ENCODE measurements around the gene CD34. TPM values are rescaled to one million over a fixed set of nuclear protein-coding genes. Genes with fewer than 3 reads are reported as not detected.
"Not testable (repeated sequence)": the region's sequence is repeated elsewhere in the genome, so short reads cannot be mapped to it uniquely, and the experiment has no call there.

Gene CD34
- total RNA-seq, 1 donor: 0.36 TPM

DNA sequence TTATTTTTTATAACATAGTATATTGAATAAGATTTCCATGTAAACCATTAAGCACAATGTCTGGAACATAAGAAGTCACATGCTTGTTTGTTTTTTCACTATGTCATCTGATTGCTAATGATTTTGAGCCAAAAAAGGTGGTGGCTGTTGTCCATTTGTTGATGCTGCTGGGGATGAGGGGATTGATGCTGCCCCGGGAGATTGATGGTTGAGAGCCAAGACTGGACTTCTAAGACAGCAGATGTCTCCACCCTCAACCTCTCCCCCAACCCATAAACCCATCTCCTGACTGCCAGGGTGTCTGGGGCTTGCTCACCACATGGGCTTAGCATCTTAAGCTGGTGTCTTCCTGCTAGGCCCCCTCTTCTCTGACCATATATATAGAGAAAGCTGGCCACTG, 35.8 kb upstream of the CD34 start:
- H3K27ac ChIP-seq (ENCODE audit: low read depth, low read length): no peak overlapping the region
- no peaks in the 10 kb centered on the region for H3K4me1 ChIP-seq (ENCODE audit: insufficient read depth, low read length)
- H3K4me2 ChIP-seq (ENCODE audit: insufficient read depth, low read length): no peak overlapping the region
- H2AFZ ChIP-seq (ENCODE audit: low read length): no peak overlapping the region
- TF ChIP-seq, protein P1, sequence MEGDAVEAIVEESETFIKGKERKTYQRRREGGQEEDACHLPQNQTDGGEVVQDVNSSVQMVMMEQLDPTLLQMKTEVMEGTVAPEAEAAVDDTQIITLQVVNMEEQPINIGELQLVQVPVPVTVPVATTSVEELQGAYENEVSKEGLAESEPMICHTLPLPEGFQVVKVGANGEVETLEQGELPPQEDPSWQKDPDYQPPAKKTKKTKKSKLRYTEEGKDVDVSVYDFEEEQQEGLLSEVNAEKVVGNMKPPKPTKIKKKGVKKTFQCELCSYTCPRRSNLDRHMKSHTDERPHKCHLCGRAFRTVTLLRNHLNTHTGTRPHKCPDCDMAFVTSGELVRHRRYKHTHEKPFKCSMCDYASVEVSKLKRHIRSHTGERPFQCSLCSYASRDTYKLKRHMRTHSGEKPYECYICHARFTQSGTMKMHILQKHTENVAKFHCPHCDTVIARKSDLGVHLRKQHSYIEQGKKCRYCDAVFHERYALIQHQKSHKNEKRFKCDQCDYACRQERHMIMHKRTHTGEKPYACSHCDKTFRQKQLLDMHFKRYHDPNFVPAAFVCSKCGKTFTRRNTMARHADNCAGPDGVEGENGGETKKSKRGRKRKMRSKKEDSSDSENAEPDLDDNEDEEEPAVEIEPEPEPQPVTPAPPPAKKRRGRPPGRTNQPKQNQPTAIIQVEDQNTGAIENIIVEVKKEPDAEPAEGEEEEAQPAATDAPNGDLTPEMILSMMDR (IDR thresholded peaks at IDR 0.05; ENCODE audit: extremely low read depth, low read depth, low read length): no peak
- DNase-seq (ENCODE audit: insufficient read length, low spot score, missing footprints): no peak
- H3K9me3 ChIP-seq (ENCODE audit: low read depth, low read length): no peaks in the 10 kb centered on the region
- H3K36me3 ChIP-seq (ENCODE audit: insufficient read depth, low read length): no peaks in the 10 kb centered on the region
- H3K27me3 ChIP-seq (ENCODE audit: insufficient read depth, low read length): peaks cover 9% of the 10 kb centered on the region
- no peaks in the 10 kb centered on the region for H4K20me1 ChIP-seq (ENCODE audit: insufficient read depth, low read length)
- no peak overlapping the region for H3K4me3 ChIP-seq (ENCODE audit: insufficient read depth, low read length)
- no peaks in the 10 kb centered on the region for H3K79me2 ChIP-seq (ENCODE audit: insufficient read depth, low read length)

DNA sequence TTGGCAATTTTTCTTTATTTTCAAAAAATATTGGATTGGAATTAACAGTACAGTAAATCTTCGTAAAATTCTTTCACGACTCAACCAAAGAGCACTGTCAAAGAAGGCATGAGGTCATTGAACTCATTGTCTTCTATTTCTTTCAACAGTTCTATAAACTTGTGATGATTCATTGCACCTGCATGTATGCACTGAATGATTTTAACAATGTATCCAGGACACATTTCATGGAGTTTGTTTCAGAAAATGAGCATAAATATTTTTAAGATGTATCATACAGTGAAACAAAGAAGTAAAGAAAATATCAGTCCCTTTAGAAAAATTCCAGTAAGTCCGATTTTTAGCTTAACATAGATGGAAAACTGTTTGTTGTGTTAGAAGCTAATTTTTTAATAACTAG, 33.6 kb upstream of the CD34 start:
- TF ChIP-seq, protein P1 (IDR thresholded peaks at IDR 0.05; ENCODE audit: extremely low read depth, low read depth, low read length): no peak
- Histone ChIP-seq H3K4me1 (ENCODE audit: insufficient read depth, low read length) (no peaks in the 10 kb centered on the region), H3K4me3 (ENCODE audit: insufficient read depth, low read length) (no peak overlapping the region), H2AFZ (ENCODE audit: low read length) (no peak overlapping the region), H3K4me2 (ENCODE audit: insufficient read depth, low read length) (no peak overlapping the region), H4K20me1 (ENCODE audit: insufficient read depth, low read length) (no peaks in the 10 kb centered on the region), H3K27ac (ENCODE audit: low read depth, low read length) (no peak overlapping the region), H3K9me3 (ENCODE audit: low read depth, low read length) (no peaks in the 10 kb centered on the region), H3K27me3 (ENCODE audit: insufficient read depth, low read length) (peaks cover 3% of the 10 kb centered on the region), H3K79me2 (ENCODE audit: insufficient read depth, low read length) (no peaks in the 10 kb centered on the region), H3K36me3 (ENCODE audit: insufficient read depth, low read length) (no peaks in the 10 kb centered on the region)
- no peak for DNase-seq (ENCODE audit: insufficient read length, low spot score, missing footprints)

DNA sequence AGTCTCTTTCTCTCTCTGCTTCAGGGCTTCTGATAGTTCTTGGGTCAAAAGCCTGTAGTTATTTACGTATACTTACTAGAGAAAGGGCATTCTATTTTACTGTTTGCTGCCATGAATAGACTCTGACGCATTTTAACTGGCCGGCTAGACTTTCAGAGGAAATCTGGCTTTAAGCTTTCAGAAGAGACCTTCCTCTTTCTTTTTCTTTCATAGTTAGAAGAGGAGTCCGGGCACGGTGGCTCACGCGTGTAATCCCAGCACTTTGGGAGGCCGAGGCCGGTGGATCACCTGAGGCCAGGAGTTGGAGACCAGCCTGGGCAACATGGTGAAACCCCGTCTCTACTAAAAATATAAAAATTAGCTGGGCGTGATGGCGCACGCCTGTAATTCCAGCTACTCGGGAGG, 31.4 kb upstream of the CD34 start:
- not testable (repeated sequence) for DNase-seq (ENCODE audit: insufficient read length, low spot score, missing footprints); H3K9me3 ChIP-seq (ENCODE audit: low read depth, low read length); H3K4me2 ChIP-seq (ENCODE audit: insufficient read depth, low read length); H2AFZ ChIP-seq (ENCODE audit: low read length); H3K27me3 ChIP-seq (ENCODE audit: insufficient read depth, low read length); H3K4me3 ChIP-seq (ENCODE audit: insufficient read depth, low read length); H3K27ac ChIP-seq (ENCODE audit: low read depth, low read length); H3K79me2 ChIP-seq (ENCODE audit: insufficient read depth, low read length); H3K4me1 ChIP-seq (ENCODE audit: insufficient read depth, low read length); H3K36me3 ChIP-seq (ENCODE audit: insufficient read depth, low read length); H4K20me1 ChIP-seq (ENCODE audit: insufficient read depth, low read length)

DNA sequence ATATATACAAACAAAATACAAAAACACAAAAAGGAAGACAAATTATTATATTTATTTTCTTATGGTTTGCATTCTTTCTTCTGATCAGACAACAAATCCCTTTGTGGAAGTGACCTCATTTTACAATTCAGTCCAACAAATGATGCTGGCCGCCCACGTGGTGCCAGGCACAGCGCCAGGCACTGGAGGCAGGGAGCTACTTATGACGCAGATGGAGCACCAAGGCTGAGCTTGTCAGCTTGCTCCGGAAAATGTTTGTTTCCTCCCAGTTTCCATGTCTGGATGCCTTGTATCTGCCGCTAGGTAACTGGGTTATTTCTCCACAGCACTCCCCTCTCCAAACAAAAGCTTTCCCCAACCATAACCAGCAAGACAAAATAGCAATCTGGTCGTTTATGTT, 30.7 kb upstream of the CD34 start:
- H3K4me1 ChIP-seq (ENCODE audit: insufficient read depth, low read length): no peaks in the 10 kb centered on the region
- TF ChIP-seq, protein P1 (IDR thresholded peaks at IDR 0.05; ENCODE audit: extremely low read depth, low read depth, low read length): no peak
- no peaks in the 10 kb centered on the region for H3K79me2 ChIP-seq (ENCODE audit: insufficient read depth, low read length)
- no peak overlapping the region for H3K4me3 ChIP-seq (ENCODE audit: insufficient read depth, low read length)
- no peak overlapping the region for H3K4me2 ChIP-seq (ENCODE audit: insufficient read depth, low read length)
- peak overlapping the region; percentile 12 for H2AFZ ChIP-seq (ENCODE audit: low read length)
- H3K36me3 ChIP-seq (ENCODE audit: insufficient read depth, low read length): no peaks in the 10 kb centered on the region
- DNase-seq (ENCODE audit: insufficient read length, low spot score, missing footprints): no peak
- no peaks in the 10 kb centered on the region for H3K9me3 ChIP-seq (ENCODE audit: low read depth, low read length)
- H3K27ac ChIP-seq (ENCODE audit: low read depth, low read length): no peak overlapping the region
- no peaks in the 10 kb centered on the region for H4K20me1 ChIP-seq (ENCODE audit: insufficient read depth, low read length)
- H3K27me3 ChIP-seq (ENCODE audit: insufficient read depth, low read length): no peaks in the 10 kb centered on the region
